ENCODE data around the gene MEI1.

- TF ChIP-seq CTCF (IDR thresholded peaks at IDR 0.05; ENCODE audit: poor library complexity) = no peak
- no peak for TF ChIP-seq EZH2 (IDR thresholded peaks at IDR 0.05; ENCODE audit: borderline replicate concordance)
- TF ChIP-seq EZH2phosphoT487 (IDR thresholded peaks at IDR 0.05; ENCODE audit: low read depth, severe bottlenecking, unreplicated experiment) = no peak
Measured at GRCh38 chr22:41834005-41834944, 135.0 kb downstream of the MEI1 start.
